Mucosa of gallbladder (tissue), 1 donor: Measurements from ENCODE around the gene MED23. TPM values are rescaled to one million over a fixed set of nuclear protein-coding genes. Genes with fewer than 3 reads are reported as not detected.

Source experiments
- DNase-seq: peaks from one replicate; pipeline ENCODE4 v3.0.0-alpha.2; 2020; ENCODE audit warnings: low spot score
- total RNA-seq: library from RNA; stranded (reverse); gene quantifications from one replicate; pipeline ENCODE4 v1.2.1, GENCODE V29; 2021
- donor health status: DM: no; HTN: no; CAD: no.

MED23 gene
- total RNA-seq, 1 donor from 2014 or later: 30.6 TPM

- no peak for DNase-seq
Observed at GRCh38 chr6:131640100-131640499, 12.1 kb upstream of the MED23 start.

DNA sequence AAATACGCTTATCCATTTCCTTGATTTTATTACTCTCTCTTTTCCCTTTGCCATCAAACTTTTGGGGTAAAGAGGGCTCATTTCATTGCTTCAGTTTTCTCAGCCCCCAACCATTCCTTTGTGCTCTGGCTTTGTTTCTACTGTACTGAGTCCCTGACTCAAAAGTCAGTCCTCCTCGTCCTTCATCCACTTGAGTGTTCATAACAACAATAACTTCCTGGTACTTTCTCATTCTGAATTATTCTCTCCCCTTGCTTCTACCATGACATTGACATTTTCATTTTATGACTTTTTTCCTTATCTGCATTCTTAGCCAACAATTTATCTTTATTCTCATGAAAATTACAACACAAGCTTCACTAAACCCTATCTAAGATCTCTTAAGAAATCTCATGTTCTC is 10.0 kb upstream of the MED23 start:
- no peak for DNase-seq

- no peak for DNase-seq
Observed at GRCh38 chr6:131636880-131637792, 9.1 kb upstream of the MED23 start, which contains the start of gene ENPP3. TSS of gene ENPP3 (plus strand) at chr6:131637302. CDS start at chr6:131637385, 83 bp downstream.

- DNase-seq: no peak
Observed at GRCh38 chr6:131635384-131636340, 7.6 kb upstream of the MED23 start.

GRCh38 chr6:131631625-131632289 is 3.7 kb upstream of the MED23 start:
- DNase-seq: no peak

DNA sequence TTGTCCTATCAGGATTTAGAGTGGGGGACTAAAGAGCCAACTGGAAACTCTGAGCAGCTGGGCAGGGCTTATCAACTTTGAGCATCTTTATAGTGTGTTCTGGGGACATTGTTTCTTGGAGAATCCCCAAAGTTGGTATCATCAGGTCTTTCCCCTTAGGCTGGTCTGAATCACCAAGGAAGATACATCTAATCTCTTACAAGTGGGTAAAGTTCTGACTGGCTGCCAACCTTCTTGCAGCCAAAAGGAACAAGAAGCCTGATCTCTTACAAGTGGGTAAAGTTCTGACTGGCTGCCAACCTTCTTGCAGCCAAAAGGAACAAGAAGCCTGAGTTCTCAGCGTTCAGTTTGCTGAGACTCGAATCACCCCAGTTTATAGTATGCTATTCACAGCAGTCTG is 1.6 kb upstream of the MED23 start:
- no peak for DNase-seq

DNA sequence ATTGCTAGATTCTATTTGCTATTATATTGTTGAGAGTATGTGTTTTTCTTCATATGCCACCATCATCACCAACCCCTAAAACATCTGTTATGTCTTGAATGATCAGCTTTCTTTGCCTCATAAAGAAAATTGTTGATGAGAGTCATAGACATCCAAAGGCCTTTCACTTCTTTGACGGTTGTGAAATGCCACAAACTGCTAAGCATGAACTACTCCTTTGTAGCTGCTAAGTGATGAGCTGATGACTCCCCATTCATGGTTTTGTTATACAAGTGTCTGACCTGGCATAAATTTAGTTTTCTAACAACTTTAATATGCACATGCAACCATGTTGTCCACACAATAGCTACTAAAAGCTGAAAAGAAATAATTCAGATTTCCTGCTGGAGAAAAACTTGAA is 684 bp upstream of the MED23 start:
- no peak for DNase-seq

GRCh38 chr6:131615275-131615674 is 12.8 kb downstream of the MED23 start:
- DNase-seq: no peak

DNA sequence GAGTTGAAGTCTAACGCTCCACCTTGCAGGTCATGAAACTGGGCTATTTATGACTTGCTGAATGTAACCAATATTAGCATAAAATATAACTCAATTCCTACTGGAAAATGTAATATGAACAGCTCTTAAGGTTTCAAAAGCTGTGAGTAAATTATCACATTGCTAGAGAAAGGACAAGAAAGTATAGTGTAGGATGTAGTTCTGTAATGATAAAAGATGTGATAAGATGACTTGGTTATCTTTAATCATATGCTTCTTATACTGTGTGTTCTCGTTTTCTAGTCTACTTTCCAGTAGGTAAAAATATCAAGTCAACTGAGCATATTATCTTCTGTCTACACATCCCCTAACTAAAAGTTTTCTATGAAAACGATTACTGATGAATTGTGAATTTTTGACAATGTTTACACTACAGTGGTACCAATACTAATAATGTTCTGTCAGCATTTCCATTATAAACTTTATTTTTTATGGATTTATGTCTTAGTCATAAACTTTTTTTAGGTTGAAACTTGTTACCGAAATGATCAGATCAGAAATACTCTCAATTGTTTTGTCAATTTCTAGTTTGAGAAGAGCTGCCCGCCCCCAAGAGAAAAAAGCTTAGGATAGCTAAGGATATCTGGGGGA is 14.6 kb downstream of the MED23 start:
- DNase-seq: no peak

GRCh38 chr6:131602781-131603312 is 25.2 kb downstream of the MED23 start:
- no peak for DNase-seq

DNA sequence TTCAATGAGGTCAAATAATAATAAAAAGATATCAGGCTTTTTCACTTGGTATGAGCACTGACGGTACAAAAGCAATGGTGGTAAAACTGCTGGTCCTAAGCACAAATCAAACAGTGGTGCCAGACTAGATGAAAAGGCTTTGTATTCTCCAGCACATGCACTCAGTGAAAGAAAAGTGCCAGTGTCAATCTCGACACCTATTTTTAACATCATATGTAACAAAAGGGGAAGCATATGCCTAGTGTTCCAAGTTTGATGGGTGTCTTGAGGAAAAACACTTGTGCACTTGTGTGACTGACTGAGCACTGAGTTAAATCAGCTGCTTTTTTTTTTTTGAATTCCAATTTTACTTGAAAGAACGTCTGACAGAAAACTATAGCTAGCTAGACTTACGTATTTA is 27.3 kb downstream of the MED23 start:
- no peak for DNase-seq

- DNase-seq: no peak
Observed at GRCh38 chr6:131597446-131597845, 30.6 kb downstream of the MED23 start.

GRCh38 chr6:131594074-131594473 is 34.0 kb downstream of the MED23 start:
- DNase-seq: no peak

DNA sequence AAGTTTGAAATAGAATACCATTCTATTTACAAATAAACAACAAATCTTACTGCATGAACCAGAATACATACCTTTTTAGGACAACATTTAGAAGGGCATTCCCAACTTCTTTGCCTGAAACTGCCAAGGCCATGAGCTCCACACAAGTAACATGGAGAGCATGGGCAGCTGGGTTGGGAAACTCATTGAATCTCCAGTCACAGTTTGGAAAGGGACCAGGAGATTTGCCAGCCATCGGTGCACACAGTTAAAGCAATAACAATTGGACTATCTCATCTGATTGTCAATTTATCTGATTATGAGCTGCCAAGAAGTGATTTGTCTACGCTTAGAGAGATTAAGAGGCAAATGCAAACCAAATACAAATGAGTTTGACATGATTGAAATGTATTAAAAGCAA is 35.1 kb downstream of the MED23 start:
- no peak for DNase-seq

DNA sequence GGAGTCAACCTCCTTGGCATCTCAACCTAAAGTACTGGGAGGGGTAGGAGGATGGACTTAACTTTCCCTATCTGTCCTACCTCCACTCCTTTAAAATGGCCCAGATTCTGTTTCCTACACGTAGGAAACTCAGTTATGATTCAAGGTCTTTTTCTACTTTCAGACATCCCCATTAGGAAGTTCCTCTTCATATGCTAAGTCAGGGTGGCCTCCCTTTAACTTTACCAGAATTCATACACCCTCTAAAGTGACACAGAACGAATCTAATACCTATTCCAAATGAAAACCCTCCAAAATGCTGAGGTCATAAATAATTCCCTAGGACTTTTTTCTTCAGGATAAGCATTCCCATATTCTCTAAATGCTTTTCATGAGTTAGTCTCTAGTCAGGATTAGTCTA is 39.4 kb downstream of the MED23 start:
- no peak for DNase-seq

DNA sequence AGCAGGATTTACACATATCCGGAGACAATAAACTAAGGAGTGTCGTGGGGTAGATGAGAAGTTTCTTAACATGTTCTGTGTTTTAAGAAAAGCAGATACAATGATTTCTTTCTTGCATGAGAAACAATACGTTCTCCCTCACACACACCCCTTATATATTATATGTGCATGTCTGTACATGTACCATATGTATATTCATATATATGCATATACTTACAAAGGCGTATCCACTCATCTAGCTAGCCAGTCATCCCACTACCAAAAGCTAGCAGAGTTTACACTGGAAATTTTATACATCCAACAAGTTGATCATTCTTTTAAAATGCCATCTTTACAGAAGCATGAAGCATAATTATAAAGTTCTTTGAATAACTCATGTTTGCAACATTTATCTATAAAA is 40.1 kb downstream of the MED23 start:
- no peak for DNase-seq

DNA sequence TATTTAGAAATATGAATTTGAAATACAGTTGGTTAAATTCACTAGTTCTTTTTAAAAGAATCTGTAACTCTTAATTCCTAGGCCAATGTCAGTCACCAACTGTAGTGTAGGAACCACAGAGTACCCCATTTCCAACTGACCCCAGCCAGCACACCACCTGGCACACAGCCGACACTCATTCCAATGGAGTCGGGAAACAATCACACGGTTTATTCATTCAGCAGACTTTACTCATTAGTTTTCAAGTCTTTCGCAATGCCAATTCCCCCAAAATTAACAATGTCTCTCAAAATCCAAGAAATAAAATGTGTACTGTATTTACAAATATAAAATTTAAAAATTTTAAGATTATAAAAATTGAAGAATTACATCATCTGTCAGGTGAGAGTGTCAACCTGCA is 41.5 kb downstream of the MED23 start:
- no peak for DNase-seq

DNA sequence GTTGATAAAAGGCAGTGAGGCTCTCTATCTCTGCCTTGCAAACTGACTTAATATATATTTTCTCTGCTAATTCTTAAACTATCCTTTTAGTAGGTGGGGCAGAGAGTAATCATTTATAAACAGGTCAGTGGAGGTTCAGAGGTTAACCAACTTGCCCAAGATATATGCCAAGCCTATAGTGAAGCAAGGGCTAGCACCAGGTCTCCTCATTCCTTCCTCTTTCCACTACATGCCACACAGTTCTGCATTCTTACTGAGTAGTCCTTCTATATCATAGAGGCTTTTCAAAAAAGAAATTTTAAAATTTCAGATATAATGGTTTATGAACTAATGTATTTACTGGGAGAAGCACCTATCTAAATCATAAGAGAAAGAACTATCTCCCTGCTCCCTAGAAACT is 46.5 kb downstream of the MED23 start:
- no peak for DNase-seq

DNA sequence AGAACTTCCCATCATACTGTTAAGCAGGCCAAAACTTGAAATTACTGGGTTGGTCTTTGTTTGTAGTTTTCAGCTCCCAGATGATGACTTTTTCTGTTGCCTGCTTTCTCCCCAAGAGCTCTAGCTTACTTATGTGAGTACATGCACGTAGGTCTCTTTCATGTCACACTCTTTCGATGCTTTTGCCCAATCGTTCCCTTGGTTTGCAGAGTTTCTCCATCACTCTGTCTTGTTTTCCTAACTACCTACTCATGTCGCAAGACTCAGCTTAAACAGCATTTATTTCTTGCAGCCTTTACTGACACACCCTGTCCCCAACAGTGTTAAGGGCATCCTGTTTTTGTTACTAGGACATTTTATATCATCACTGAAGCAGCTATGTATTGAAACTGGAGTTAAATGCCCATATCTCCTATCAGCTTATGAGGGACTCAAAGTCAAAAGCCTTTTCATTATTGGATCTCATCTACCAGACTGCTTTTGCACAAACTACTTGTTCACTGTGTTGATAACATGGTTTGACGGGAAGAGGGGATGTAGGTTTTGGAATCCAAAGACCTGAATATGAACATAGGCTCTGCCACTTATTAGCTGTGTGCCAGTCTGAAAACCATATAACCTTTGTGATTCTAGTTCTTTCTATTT is 52.1 kb downstream of the MED23 start:
- DNase-seq: no peak

- DNase-seq: no peak
Observed at GRCh38 chr6:131574686-131575085, 53.4 kb downstream of the MED23 start.

- no peak for DNase-seq
Observed at GRCh38 chr6:131574133-131574532, 53.9 kb downstream of the MED23 start.
